ENCODE data around the gene TTYH3.

Gene TTYH3

GRCh38 chr7:2654059-2654458, 22.3 kb downstream of the TTYH3 start:
- H3K27me3 Mint-ChIP-seq (ENCODE audit: low read depth) = no peaks in the 10 kb centered on the region
- H3K4me1 Mint-ChIP-seq (ENCODE audit: low read depth) = no peaks in the 10 kb centered on the region
- no peak overlapping the region for H3K27ac Mint-ChIP-seq
- no peaks in the 10 kb centered on the region for H3K36me3 Mint-ChIP-seq (ENCODE audit: low read depth)
- no peak overlapping the region for H3K4me3 Mint-ChIP-seq
- H3K9me3 Mint-ChIP-seq = no peaks in the 10 kb centered on the region

GRCh38 chr7:2655870-2656614, 24.3 kb downstream of the TTYH3 start:
- Mint-ChIP-seq H3K4me3 (no peak overlapping the region), H3K36me3 (ENCODE audit: low read depth) (no peaks in the 10 kb centered on the region), H3K27me3 (ENCODE audit: low read depth) (no peaks in the 10 kb centered on the region), H3K9me3 (no peaks in the 10 kb centered on the region), H3K27ac (no peak overlapping the region), H3K4me1 (ENCODE audit: low read depth) (no peaks in the 10 kb centered on the region)

GRCh38 chr7:2657208-2657607, 25.4 kb downstream of the TTYH3 start:
- Mint-ChIP-seq H3K4me3 (no peak overlapping the region), H3K9me3 (no peaks in the 10 kb centered on the region), H3K27ac (no peak overlapping the region), H3K4me1 (ENCODE audit: low read depth) (no peaks in the 10 kb centered on the region), H3K27me3 (ENCODE audit: low read depth) (no peaks in the 10 kb centered on the region), H3K36me3 (ENCODE audit: low read depth) (no peaks in the 10 kb centered on the region)

DNA sequence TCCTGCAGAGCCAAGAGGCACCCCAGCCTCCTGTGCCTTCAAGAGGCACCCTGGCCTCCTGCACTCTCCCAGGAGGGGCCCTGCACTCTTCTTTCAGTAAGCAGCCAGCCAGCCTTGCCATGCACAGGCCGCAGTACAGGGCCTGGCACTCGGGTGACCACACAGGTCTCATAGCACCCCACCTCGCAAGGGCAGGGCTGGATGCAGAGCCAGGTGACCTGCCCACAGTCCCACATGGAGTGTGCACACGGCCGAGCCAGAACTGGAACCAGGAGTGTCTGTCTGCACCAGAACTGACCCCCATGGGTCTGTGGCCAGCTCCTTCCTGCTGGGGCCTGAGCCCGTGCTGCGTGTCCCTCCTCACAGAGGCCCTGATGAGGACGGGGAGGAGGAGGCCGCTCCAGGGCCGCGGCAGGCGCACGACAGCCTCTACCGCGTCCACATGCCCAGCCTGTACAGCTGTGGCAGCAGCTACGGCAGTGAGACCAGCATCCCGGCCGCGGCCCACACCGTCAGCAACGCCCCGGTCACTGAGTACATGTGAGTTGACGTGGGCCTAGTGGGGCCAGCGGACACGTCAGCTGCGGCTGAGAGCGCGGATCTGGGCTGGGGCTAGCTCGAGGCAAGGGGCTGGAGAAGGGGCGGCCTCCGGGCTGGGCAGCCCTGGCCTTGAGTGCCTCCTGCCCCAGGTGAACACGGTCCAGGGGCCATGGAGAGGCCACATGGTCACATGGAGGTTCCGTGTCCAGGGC, 26.3 kb downstream of the TTYH3 start:
- Mint-ChIP-seq H3K4me1 (ENCODE audit: low read depth) (no peaks in the 10 kb centered on the region), H3K27ac (no peak overlapping the region), H3K27me3 (ENCODE audit: low read depth) (no peaks in the 10 kb centered on the region), H3K4me3 (no peak overlapping the region), H3K36me3 (ENCODE audit: low read depth) (no peaks in the 10 kb centered on the region), H3K9me3 (no peaks in the 10 kb centered on the region)

- Mint-ChIP-seq H3K4me1 (ENCODE audit: low read depth) (no peaks in the 10 kb centered on the region), H3K36me3 (ENCODE audit: low read depth) (no peaks in the 10 kb centered on the region)
Measured at GRCh38 chr7:2658941-2659340, 27.2 kb downstream of the TTYH3 start.

DNA sequence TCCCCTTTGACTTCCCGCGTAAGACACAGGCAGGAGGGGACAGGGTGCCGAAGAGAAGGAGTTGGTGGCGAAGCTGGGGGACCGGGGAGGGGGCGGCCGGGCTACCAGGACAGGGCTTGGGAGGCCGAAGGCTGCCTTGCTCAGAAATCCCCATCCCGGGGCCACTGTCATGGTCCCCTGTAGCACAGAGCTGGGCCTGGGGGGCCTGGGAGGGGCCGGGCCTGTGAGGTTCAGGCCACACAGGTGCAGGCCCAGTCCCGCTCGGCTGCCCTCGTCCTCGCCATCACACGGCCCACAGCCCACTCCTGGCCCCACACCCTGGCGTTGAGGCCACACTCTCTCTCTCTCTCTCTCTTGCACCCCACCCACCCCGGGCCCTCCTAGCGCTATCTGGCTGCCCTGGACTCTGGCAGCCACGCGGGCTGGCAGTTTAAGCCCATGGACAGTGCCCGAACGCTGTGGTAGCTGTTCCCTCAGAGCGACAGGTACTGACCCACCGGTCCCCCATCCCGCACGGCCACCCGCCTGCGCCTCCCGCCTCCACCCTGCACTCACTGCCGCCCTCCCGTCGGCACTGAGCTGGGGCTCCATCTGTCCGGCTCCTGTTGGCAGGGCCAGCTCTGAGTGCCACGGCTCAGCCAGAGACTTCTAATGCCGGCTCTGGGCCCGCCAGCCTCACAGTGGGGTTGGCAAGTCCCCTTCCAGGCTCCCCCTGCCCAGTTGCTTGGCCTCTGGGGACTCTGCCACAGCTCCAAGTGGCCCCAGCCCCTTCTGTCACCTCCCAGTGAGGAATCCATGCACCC, 28.0 kb downstream of the TTYH3 start:
- no peaks in the 10 kb centered on the region for H3K9me3 Mint-ChIP-seq
- no peaks in the 10 kb centered on the region for H3K4me1 Mint-ChIP-seq (ENCODE audit: low read depth)
- no peak overlapping the region for H3K4me3 Mint-ChIP-seq
- H3K36me3 Mint-ChIP-seq (ENCODE audit: low read depth) = no peaks in the 10 kb centered on the region
- no peak overlapping the region for H3K27ac Mint-ChIP-seq
- H3K27me3 Mint-ChIP-seq (ENCODE audit: low read depth) = no peaks in the 10 kb centered on the region

More at GRCh38 chr7:2658941-2659340, 27.2 kb downstream of the TTYH3 start:
- Mint-ChIP-seq H3K9me3 (no peaks in the 10 kb centered on the region), H3K4me3 (no peak overlapping the region), H3K27ac (no peak overlapping the region), H3K27me3 (ENCODE audit: low read depth) (no peaks in the 10 kb centered on the region)

DNA sequence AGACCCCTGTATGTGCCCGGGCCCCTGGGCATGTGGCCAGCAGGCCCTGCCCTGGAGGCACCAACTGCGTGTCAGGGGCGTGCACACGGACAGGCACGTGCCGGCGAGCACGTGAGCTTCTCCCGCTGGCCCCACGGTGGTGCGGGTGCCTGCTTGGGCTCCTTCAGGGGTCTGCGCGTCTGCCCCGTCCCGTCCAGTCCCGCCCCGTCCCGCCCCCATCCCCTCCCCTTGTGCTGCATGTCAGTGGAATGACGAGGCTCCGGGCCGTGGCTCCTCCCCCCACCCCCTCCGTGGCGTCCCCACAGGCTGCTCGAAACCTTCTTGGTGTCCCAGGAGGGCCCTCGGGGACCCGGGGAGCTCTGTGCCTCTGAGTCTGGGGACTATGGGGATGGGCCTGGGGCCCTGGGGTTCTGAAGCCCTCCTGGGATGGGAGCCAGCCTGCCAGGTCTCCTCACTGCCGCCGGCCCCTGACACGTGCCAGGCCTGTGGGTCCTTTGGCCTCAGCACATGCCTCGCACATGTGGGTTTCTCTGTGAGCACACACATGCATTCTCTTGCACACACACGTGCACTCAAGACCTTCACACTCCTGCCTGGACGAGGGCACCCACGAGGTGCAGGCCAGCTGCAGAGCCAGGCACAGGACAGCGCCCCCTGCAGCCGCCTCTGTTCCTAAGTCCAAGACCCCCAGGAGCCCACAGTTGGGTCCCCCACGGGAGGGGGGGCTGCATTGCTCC, 28.7 kb downstream of the TTYH3 start:
- no peaks in the 10 kb centered on the region for H3K27me3 Mint-ChIP-seq (ENCODE audit: low read depth)
- no peaks in the 10 kb centered on the region for H3K9me3 Mint-ChIP-seq
- H3K27ac Mint-ChIP-seq = no peak overlapping the region
- H3K36me3 Mint-ChIP-seq (ENCODE audit: low read depth) = no peaks in the 10 kb centered on the region
- no peak overlapping the region for H3K4me3 Mint-ChIP-seq
- H3K4me1 Mint-ChIP-seq (ENCODE audit: low read depth) = no peaks in the 10 kb centered on the region

DNA sequence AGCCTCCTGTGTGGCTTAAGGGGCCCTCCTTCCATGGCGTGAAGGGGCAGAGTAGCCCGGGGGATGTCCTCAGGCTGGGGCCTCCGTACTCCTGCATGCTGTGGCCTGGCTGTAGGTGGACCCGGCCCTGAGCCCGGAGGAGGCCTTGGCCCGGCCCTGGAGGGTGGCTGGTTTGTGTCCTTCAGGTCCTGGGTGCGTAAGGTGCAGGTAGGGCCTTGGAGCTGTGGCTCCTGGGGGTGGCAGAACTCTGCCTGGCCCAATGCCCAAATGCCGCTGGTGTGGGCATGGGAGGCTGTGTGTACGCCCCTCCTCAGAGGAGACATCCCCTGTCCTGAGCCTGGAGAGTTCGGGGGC, 29.3 kb downstream of the TTYH3 start:
- Mint-ChIP-seq H3K4me1 (ENCODE audit: low read depth) (no peaks in the 10 kb centered on the region), H3K36me3 (ENCODE audit: low read depth) (no peaks in the 10 kb centered on the region), H3K9me3 (no peaks in the 10 kb centered on the region), H3K27ac (no peak overlapping the region), H3K4me3 (no peak overlapping the region), H3K27me3 (ENCODE audit: low read depth) (no peaks in the 10 kb centered on the region)

DNA sequence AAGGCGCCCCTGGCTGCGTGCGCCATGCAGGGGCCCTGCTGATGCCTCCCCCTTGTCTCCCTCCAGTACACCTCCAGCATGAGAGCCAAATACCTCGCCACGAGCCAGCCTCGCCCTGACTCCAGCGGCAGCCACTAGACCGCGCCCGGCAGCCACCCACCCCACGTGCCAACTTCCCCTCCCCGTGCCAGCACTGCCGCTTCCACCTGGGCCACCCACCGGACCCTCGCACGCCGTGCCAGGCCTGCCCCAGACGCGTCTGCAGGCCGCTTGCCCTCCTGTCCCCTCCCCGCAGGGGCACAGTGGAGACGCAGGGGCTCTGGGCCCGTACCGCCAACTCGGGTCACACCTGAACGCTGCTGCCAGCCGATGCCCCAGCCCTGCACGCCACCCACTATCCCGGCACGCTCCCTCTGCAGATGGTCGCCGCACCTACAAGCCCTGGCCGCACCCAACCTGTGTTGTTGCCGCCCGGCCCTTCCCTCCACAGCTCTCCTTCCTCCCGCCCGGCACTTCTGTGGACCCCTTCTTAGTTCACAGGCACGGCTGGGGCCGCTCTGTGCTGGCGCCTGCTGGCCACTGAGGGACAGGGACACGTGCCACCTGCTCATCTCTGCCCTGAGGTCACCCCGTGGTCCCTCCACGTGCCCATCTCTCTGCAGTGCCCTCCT, 30.0 kb downstream of the TTYH3 start:
- Mint-ChIP-seq H3K27ac (no peak overlapping the region), H3K4me1 (ENCODE audit: low read depth) (no peaks in the 10 kb centered on the region), H3K27me3 (ENCODE audit: low read depth) (no peaks in the 10 kb centered on the region), H3K4me3 (no peak overlapping the region), H3K36me3 (ENCODE audit: low read depth) (no peaks in the 10 kb centered on the region), H3K9me3 (no peaks in the 10 kb centered on the region)

- Mint-ChIP-seq H3K27me3 (ENCODE audit: low read depth) (peaks cover 4% of the 10 kb centered on the region), H3K36me3 (ENCODE audit: low read depth) (no peaks in the 10 kb centered on the region), H3K4me3 (no peak overlapping the region), H3K9me3 (no peaks in the 10 kb centered on the region), H3K27ac (no peak overlapping the region), H3K4me1 (ENCODE audit: low read depth) (no peaks in the 10 kb centered on the region)
Measured at GRCh38 chr7:2662273-2663120, 30.7 kb downstream of the TTYH3 start.

DNA sequence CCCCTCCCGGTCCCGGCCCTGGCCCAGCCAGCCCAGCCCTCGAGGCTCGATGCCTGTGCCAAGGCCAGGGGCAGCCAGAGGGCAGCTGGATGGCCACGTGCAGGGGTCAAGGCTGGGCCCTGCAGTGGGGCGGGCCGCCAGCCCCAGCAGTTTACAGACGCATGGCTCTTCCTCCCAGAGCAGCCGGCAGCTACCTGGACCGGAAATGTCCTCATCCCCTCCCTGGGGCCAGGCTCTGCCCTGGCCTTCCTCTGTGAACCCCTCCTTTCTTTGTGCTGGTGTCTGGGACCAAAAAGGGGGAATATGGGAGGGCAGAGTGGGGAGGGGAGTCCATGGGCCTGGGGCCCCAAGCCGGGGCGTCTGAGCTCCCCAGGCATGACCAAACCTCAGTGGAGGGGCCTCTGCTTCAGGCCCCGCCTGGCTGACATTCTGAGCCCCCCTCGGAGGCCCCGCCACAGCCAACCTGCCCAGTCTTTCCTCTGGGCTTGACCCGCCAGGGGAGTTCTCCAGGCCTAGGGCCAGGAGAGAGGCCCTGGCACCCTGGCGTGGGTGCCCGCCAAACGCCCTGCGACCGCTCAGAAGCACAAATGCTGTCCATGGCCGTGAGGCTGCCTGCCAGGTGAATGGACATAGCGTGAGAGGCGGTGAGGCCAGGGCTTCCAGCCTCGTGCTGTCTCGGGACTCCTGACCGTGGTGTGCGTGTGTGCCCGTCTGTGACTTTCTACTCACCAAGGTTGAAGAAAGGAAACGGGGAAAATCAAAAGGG, 31.5 kb downstream of the TTYH3 start:
- H3K4me3 Mint-ChIP-seq = no peak overlapping the region

DNA sequence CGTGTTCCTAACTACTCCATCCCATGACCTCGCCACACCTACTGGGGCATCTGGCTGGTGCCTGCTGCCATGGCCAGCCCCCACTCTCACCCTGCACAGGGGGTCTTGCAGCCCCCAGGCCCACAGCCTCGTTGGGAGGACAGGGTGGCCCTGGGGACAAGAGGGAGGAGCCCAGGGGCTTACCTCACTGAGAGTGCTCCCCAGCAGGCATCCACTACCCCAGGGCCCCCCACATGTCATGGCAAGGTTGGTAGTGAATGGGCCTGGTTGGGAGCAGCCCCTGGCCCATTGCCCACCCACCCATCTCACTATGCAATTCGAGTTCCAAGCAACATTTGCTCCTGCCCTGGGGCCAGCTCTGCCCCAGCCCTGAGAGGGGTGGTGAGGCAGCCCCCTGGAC, 32.2 kb downstream of the TTYH3 start:
- no peak overlapping the region for H3K4me3 Mint-ChIP-seq
- peaks cover 13% of the 10 kb centered on the region for H3K27me3 Mint-ChIP-seq (ENCODE audit: low read depth)
- no peaks in the 10 kb centered on the region for H3K4me1 Mint-ChIP-seq (ENCODE audit: low read depth)
- no peak overlapping the region for H3K27ac Mint-ChIP-seq
- H3K9me3 Mint-ChIP-seq = no peaks in the 10 kb centered on the region
- no peaks in the 10 kb centered on the region for H3K36me3 Mint-ChIP-seq (ENCODE audit: low read depth)

More for the DNA sequence above, 31.5 kb downstream of the TTYH3 start:
- Mint-ChIP-seq H3K27ac (no peak overlapping the region), H3K27me3 (ENCODE audit: low read depth) (peaks cover 11% of the 10 kb centered on the region), H3K4me1 (ENCODE audit: low read depth) (no peaks in the 10 kb centered on the region), H3K9me3 (no peaks in the 10 kb centered on the region), H3K36me3 (ENCODE audit: low read depth) (no peaks in the 10 kb centered on the region)

DNA sequence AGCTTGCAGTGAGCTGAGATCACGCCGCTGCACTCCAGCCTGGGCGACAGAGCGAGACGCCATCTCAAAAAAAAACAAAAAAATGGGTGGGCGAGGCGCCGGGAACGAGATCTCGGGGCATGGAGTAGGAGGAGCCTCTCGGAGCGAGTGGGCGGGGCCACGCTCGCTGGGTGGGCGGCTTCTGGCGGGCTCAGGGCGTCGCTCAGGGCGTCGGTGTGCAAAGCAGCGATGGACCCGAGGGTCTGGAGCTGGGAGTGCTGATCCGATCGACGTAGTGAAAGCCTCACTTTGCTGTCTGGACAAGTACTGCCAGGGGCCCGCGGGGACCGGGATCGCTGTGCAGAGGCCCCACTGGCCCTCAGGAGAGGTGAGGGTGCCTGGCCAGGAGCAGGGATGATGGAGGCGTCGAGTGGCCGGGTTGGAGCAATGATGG, 33.6 kb downstream of the TTYH3 start:
- no peaks in the 10 kb centered on the region for H3K36me3 Mint-ChIP-seq (ENCODE audit: low read depth)
- H3K9me3 Mint-ChIP-seq = no peaks in the 10 kb centered on the region
- no peak overlapping the region for H3K4me3 Mint-ChIP-seq
- H3K27me3 Mint-ChIP-seq (ENCODE audit: low read depth) = peaks cover 21% of the 10 kb centered on the region
- H3K27ac Mint-ChIP-seq = no peak overlapping the region
- peaks cover 2% of the 10 kb centered on the region for H3K4me1 Mint-ChIP-seq (ENCODE audit: low read depth)
